ENCODE data around the gene FAM163B. TPM values are rescaled to one million over a fixed set of nuclear protein-coding genes. Genes with fewer than 3 reads are reported as not detected.

The FAM163B gene
- total and polyA plus RNA-seq, 2 donors (not counting 1 experiment from before 2014, with no cell fraction given), result not detected

DNA sequence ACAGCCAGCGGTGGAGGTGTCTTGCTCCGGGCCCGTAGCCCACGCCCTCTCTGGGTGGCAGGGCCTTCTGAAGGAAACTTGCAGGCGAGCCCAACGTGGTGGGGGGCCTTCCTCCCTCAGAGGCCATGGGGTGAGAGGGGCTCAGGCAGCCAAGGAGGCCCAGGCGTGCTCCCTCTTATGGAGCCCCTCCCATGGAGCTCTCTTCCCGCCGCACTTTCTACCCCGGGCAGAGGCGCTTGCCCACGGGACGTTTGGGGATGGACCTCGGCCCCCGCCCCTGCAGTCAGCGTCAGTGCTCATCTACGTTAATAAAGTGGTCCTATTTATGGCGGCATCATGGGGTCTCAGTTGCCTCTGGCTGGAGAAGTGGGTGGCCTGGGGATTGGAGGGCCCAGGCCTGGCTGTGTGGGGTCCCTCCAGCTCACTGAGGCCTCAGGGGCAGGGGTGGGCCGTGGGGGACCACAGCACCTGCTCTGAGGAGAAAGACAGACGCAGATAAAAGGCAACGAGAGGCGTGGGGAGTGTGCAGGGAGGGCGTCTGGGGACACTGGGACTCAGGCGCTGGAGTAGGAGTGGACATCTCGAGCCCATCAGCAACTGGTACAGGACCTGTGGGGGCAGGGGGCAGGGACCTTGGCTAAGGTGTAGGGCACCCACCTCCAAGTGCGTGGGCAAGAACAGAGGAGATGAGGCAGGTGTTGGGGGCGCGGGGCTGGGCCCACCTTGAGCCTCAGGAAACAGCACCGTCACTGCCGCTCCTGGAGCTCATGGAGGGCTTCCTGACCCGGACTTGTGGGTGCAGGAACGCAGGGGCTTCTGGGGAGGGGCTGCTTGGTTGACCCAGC lies 33.8 kb downstream of the FAM163B start:
- Histone ChIP-seq H3K4me2 (replicated peaks; ENCODE audit: low read depth, low read length, poor library complexity, severe bottlenecking) (no peak overlapping the region), H3K36me3 (replicated peaks in 1 of 2; ENCODE audit: control extremely low read depth in 1 of 2, control insufficient read depth in 1 of 2, extremely low read depth in 1 of 2, insufficient read depth in 2 of 2, low read length in 1 of 2) (no peaks in the 10 kb centered on the region), H3K9me3 (ENCODE audit: control extremely low read depth in 1 of 3, control insufficient read depth in 2 of 3, insufficient read depth in 1 of 3, low read length in 2 of 3) (peaks cover 0 to 2% (median 0%) of the 10 kb centered on the region in 3 donors), H3K79me2 (ENCODE audit: control insufficient read depth, insufficient read depth, low read length) (no peaks in the 10 kb centered on the region), H3K9ac (ENCODE audit: low read length) (no peak overlapping the region), H3K27ac (ENCODE audit: low read length in 2 of 2) (no peak overlapping the region), H3K4me1 (ENCODE audit: control insufficient read depth in 2 of 2, insufficient read depth in 2 of 2, low read length in 2 of 2) (peaks cover 13 to 21% of the 10 kb centered on the region in 2 donors), H3K4me3 (ENCODE audit: control extremely low read depth in 1 of 5, extremely low read depth in 1 of 5, insufficient read depth in 1 of 5, low read depth in 2 of 5, low read length in 4 of 5) (no peak overlapping the region), H3K27me3 (replicated peaks in 1 of 4; ENCODE audit: control extremely low read depth in 1 of 4, control insufficient read depth in 3 of 4, insufficient read depth in 4 of 4, low read length in 3 of 4) (peaks cover 0 to 48% (median 7%) of the 10 kb centered on the region in 4 experiments), H4K20me1 (ENCODE audit: control insufficient read depth, insufficient read depth, low read length, poor library complexity, severe bottlenecking) (no peaks in the 10 kb centered on the region), H2AFZ (ENCODE audit: insufficient read depth, low read depth, low read length, poor library complexity, severe bottlenecking) (no peak overlapping the region)
- H3K27ac Mint-ChIP-seq, result no peak overlapping the region
- ATAC-seq (ENCODE audit: low read depth) (no peak), DNase-seq (no peak)
- H3K27me3 Mint-ChIP-seq, result peaks cover 39% of the 10 kb centered on the region
- TF ChIP-seq, protein P1, sequence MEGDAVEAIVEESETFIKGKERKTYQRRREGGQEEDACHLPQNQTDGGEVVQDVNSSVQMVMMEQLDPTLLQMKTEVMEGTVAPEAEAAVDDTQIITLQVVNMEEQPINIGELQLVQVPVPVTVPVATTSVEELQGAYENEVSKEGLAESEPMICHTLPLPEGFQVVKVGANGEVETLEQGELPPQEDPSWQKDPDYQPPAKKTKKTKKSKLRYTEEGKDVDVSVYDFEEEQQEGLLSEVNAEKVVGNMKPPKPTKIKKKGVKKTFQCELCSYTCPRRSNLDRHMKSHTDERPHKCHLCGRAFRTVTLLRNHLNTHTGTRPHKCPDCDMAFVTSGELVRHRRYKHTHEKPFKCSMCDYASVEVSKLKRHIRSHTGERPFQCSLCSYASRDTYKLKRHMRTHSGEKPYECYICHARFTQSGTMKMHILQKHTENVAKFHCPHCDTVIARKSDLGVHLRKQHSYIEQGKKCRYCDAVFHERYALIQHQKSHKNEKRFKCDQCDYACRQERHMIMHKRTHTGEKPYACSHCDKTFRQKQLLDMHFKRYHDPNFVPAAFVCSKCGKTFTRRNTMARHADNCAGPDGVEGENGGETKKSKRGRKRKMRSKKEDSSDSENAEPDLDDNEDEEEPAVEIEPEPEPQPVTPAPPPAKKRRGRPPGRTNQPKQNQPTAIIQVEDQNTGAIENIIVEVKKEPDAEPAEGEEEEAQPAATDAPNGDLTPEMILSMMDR (IDR thresholded peaks at IDR 0.05), result no peak
- TF ChIP-seq EZH2 (IDR thresholded peaks at IDR 0.05; ENCODE audit: borderline replicate concordance, insufficient read depth, low read depth, low read length, poor library complexity, severe bottlenecking), result no peak
- intact Hi-C loops (cut with micrococcal nuclease), result no loop called here
- POLR2A ChIA-PET, result no interaction called here
- H3K9me3 Mint-ChIP-seq (ENCODE audit: insufficient read depth), result no peaks in the 10 kb centered on the region
- H3K4me3 Mint-ChIP-seq, result no peak overlapping the region
- CTCF ChIA-PET, result no interaction called here
- 83% methylated on average over 27 of the region's 32 CpGs for WGBS (ENCODE audit: insufficient coverage)
- H3K4me1 Mint-ChIP-seq, result peaks cover 14% of the 10 kb centered on the region

- CTCF ChIA-PET, result no interaction called here
- no peaks in the 10 kb centered on the region for H3K36me3 ChIP-seq (replicated peaks in 1 of 2; ENCODE audit: control extremely low read depth in 1 of 2, control insufficient read depth in 1 of 2, extremely low read depth in 1 of 2, insufficient read depth in 2 of 2, low read length in 1 of 2)
Observed at GRCh38 chr9:133574771-133575170, 34.4 kb downstream of the FAM163B start.

More at GRCh38 chr9:133574771-133575170, 34.4 kb downstream of the FAM163B start:
- no peak for DNase-seq
- H3K27me3 ChIP-seq (replicated peaks in 1 of 4; ENCODE audit: control extremely low read depth in 1 of 4, control insufficient read depth in 3 of 4, insufficient read depth in 4 of 4, low read length in 3 of 4), result peaks cover 0 to 48% (median 5%) of the 10 kb centered on the region in 4 experiments
- H3K4me1 Mint-ChIP-seq, result peaks cover 14% of the 10 kb centered on the region
- 86% methylated on average over 17 of the region's 17 CpGs for WGBS (ENCODE audit: insufficient coverage)
- H3K9ac ChIP-seq (ENCODE audit: low read length), result no peak overlapping the region
- H3K79me2 ChIP-seq (ENCODE audit: control insufficient read depth, insufficient read depth, low read length), result no peaks in the 10 kb centered on the region
- peaks cover 34% of the 10 kb centered on the region for H3K27me3 Mint-ChIP-seq
- H3K4me3 Mint-ChIP-seq, result no peak overlapping the region
- intact Hi-C loops (cut with micrococcal nuclease), result no loop called here
- H3K4me2 ChIP-seq (replicated peaks; ENCODE audit: low read depth, low read length, poor library complexity, severe bottlenecking), result no peak overlapping the region
- POLR2A ChIA-PET, result no interaction called here
- ATAC-seq (ENCODE audit: low read depth), result no peak
- peaks cover 13 to 21% of the 10 kb centered on the region in 2 donors for H3K4me1 ChIP-seq (ENCODE audit: control insufficient read depth in 2 of 2, insufficient read depth in 2 of 2, low read length in 2 of 2)
- H2AFZ ChIP-seq (ENCODE audit: insufficient read depth, low read depth, low read length, poor library complexity, severe bottlenecking), result no peak overlapping the region
- peaks cover 0 to 2% (median 0%) of the 10 kb centered on the region in 3 donors for H3K9me3 ChIP-seq (ENCODE audit: control extremely low read depth in 1 of 3, control insufficient read depth in 2 of 3, insufficient read depth in 1 of 3, low read length in 2 of 3)
- no peak overlapping the region for H3K27ac ChIP-seq (ENCODE audit: low read length in 2 of 2)
- H4K20me1 ChIP-seq (ENCODE audit: control insufficient read depth, insufficient read depth, low read length, poor library complexity, severe bottlenecking), result no peaks in the 10 kb centered on the region
- H3K9me3 Mint-ChIP-seq (ENCODE audit: insufficient read depth), result no peaks in the 10 kb centered on the region
- no peak for TF ChIP-seq EZH2 (IDR thresholded peaks at IDR 0.05; ENCODE audit: borderline replicate concordance, insufficient read depth, low read depth, low read length, poor library complexity, severe bottlenecking)
- TF ChIP-seq, protein P1 (IDR thresholded peaks at IDR 0.05), result no peak
- no peak overlapping the region for H3K4me3 ChIP-seq (ENCODE audit: control extremely low read depth in 1 of 5, extremely low read depth in 1 of 5, insufficient read depth in 1 of 5, low read depth in 2 of 5, low read length in 4 of 5)
- H3K27ac Mint-ChIP-seq, result no peak overlapping the region
